Endothelial cell of umbilical vein (primary cell): ENCODE results near the gene CDYL. TPM values are rescaled to one million over a fixed set of nuclear protein-coding genes. Genes with fewer than 3 reads are reported as not detected.

Source experiments
- BruUV-seq: library from RNA; stranded (reverse); fragments of 400-500 nt; replicated peaks from 2 replicates; lab custom pipeline; 2021; lab: Mats Ljungman, UMichigan
- CTCF ChIA-PET: fragments of 300-600, 350-600 bp; sonication (Branson Sonifier 250); formaldehyde crosslinking; loops from one replicate; lab custom pipeline; 2021; ENCODE audit warnings: antibody characterized with exemption, inconsistent platforms; lab: Charles Lee
- POLR2A ChIA-PET: fragments of 300-600, 350-600 bp; sonication (Branson Sonifier 250); formaldehyde crosslinking; loops from one replicate; lab custom pipeline; 2021; ENCODE audit warnings: antibody characterized with exemption, inconsistent platforms; lab: Charles Lee
- DNase-seq: peaks from one replicate; pipeline ENCODE4 v3.0.0-alpha.2; 2011; ENCODE audit warnings: low read depth, low spot score
- FAIRE-seq: peaks from 2 replicates; lab custom pipeline; 2011; peaks lifted over from hg19 to GRCh38; lab: Jason Lieb, UNC
- H2AFZ ChIP-seq: 2 replicates; pipeline ENCODE4 v1.6.0; 2012; ENCODE audit warnings: low read depth, low read length, control low read depth, inconsistent platforms
- H3K27ac ChIP-seq: 2 replicates; pipeline ENCODE4 v1.5.1; 2011; ENCODE audit warnings: low read depth, mild to moderate bottlenecking, control low read depth, low read length, moderate library complexity; ENCODE audit not compliant: insufficient read depth
- H3K27me3 ChIP-seq, 2 experiments: 2 replicates each; pipeline versions ENCODE4 v1.6.0 to v1.6.1; 2011; ENCODE audit warnings: low read length in 2 of 2, mixed read lengths in 1 of 2; ENCODE audit not compliant: control insufficient read depth in 2 of 2, insufficient read depth in 2 of 2
- H3K36me3 ChIP-seq, 2 experiments: 2 replicates in 1 of 2; 3 replicates in 1 of 2; pipeline ENCODE4 v1.5.1; 2011; ENCODE audit warnings: low read length in 2 of 2, mild to moderate bottlenecking in 1 of 2, moderate library complexity in 1 of 2; ENCODE audit not compliant: control insufficient read depth in 2 of 2, insufficient read depth in 2 of 2; ENCODE audit errors: extremely low read depth in 1 of 2
- H3K4me1 ChIP-seq: 3 replicates; pipeline ENCODE4 v1.5.1; 2011; ENCODE audit warnings: mild to moderate bottlenecking, low read length; ENCODE audit not compliant: control insufficient read depth, insufficient read depth; ENCODE audit errors: extremely low read depth
- H3K4me2 ChIP-seq: 2 replicates; pipeline ENCODE4 v1.6.1; 2011; ENCODE audit warnings: low read length, control low read depth, mixed read lengths; ENCODE audit not compliant: insufficient read depth
- H3K4me3 ChIP-seq, 3 experiments: fragments of 200-600 bp in 1 of 3; sonication (generic), shearing (Covaris generic) in 1 of 3; replicated peaks in 1 of 3; 2 replicates each; pipeline ENCODE4 v1.5.1; 2011 to 2016; ENCODE audit warnings: control low read depth in 3 of 3, low read length in 3 of 3, mild to moderate bottlenecking in 2 of 3, inconsistent platforms in 1 of 3, low read depth in 1 of 3, moderate library complexity in 1 of 3; ENCODE audit not compliant: insufficient read depth in 1 of 3
- H3K79me2 ChIP-seq: 2 replicates; pipeline ENCODE4 v1.6.0; 2012; ENCODE audit warnings: low read length, inconsistent platforms; ENCODE audit not compliant: control insufficient read depth, insufficient read depth
- H3K9ac ChIP-seq: replicated peaks from 2 replicates; pipeline ENCODE3; 2011; ENCODE audit warnings: low read length, control low read depth; ENCODE audit not compliant: insufficient read depth; ENCODE audit errors: extremely low read depth
- H3K9me1 ChIP-seq: replicated peaks from 3 replicates; pipeline ENCODE4 v1.6.0; 2011; ENCODE audit warnings: mild to moderate bottlenecking, low read length; ENCODE audit not compliant: control insufficient read depth, insufficient read depth; ENCODE audit errors: extremely low read depth
- H3K9me3 ChIP-seq: replicated peaks from 2 replicates; pipeline ENCODE4 v1.5.1; 2012; ENCODE audit warnings: low read length, inconsistent platforms; ENCODE audit not compliant: control insufficient read depth, insufficient read depth
- H4K20me1 ChIP-seq: replicated peaks from 2 replicates; pipeline ENCODE3; 2011; ENCODE audit warnings: mild to moderate bottlenecking, low read length; ENCODE audit not compliant: control insufficient read depth, insufficient read depth; ENCODE audit errors: extremely low read depth
- CTCF ChIP-seq, 2 donors: IDR thresholded peaks; 1 replicate in 1 of 2; 2 replicates in 1 of 2; pipeline ENCODE4 v1.5.1; 2011; ENCODE audit warnings: low read length in 2 of 2, mild to moderate bottlenecking in 2 of 2, moderate library complexity in 2 of 2, control low read depth in 1 of 2, inconsistent platforms in 1 of 2, low read depth in 1 of 2; ENCODE audit not compliant: insufficient read depth in 1 of 2; ENCODE audit errors: extremely low read depth in 1 of 2
- EZH2 ChIP-seq: IDR thresholded peaks from 2 replicates; pipeline ENCODE4 v1.6.1; 2012; ENCODE audit warnings: borderline replicate concordance, low read depth, mild to moderate bottlenecking, moderate library complexity, low read length, inconsistent platforms; ENCODE audit not compliant: severe bottlenecking
- FOS ChIP-seq: IDR thresholded peaks from 2 replicates; pipeline ENCODE4 v1.6.1; 2011; ENCODE audit warnings: mild to moderate bottlenecking, low read length, moderate library complexity, borderline replicate concordance; ENCODE audit not compliant: insufficient read depth
- GATA2 ChIP-seq: IDR thresholded peaks from 2 replicates; pipeline ENCODE4 v1.7.0; 2011; ENCODE audit warnings: low read depth, mild to moderate bottlenecking, moderate library complexity, mixed read lengths, low read length; ENCODE audit not compliant: insufficient read length, insufficient read depth
- JUN ChIP-seq: IDR thresholded peaks from 2 replicates; pipeline ENCODE4 v1.6.1; 2011; ENCODE audit warnings: borderline replicate concordance, low read depth; ENCODE audit not compliant: insufficient read length, insufficient read depth
- MAX ChIP-seq: IDR thresholded peaks from 2 replicates; pipeline ENCODE4 v1.6.1; 2011; ENCODE audit not compliant: insufficient read depth, insufficient read length
- MYC ChIP-seq: IDR thresholded peaks from one replicate; pipeline ENCODE4 v1.6.1; 2011; ENCODE audit warnings: mild to moderate bottlenecking, low read depth, low read length
- POLR2A ChIP-seq: IDR thresholded peaks from 2 replicates; pipeline ENCODE4 v1.6.1; 2012; ENCODE audit warnings: low read depth, mild to moderate bottlenecking, control low read depth, low read length
- POLR2AphosphoS5 ChIP-seq: IDR thresholded peaks from 2 replicates; pipeline ENCODE4 v1.6.1; 2012; ENCODE audit warnings: low read depth, mild to moderate bottlenecking, control low read depth, low read length, moderate library complexity; ENCODE audit not compliant: insufficient read depth
- dilution Hi-C: fragments of 300-500 bp; cut with MboI; formaldehyde crosslinking; loops from one replicate; pipeline ENCODE4 v1.15.0; 2019; ENCODE audit warnings: low sequenced_read_pairs; ENCODE audit not compliant: extremely low pct_ligation_motif_present
- intact Hi-C: fragments of 100-400 bp; cut with micrococcal nuclease; formaldehyde crosslinking; loops from one replicate; pipeline ENCODE4 v1.10.0; 2022
- polyA plus RNA-seq, 4 experiments: library from polyadenylated mRNA; depleted of rRNA in 3 of 4; stranded (reverse) in 3 of 4; unstranded in 1 of 4; fragments of >200 nt; gene quantifications; 2 replicates each; pipeline versions ENCODE4 v1.2.1 to v1.2.3, GENCODE V29; 2011 to 2012; ENCODE audit warnings: missing spikeins in 1 of 4
- total RNA-seq: library from RNA; stranded (reverse); gene quantifications from 2 replicates; pipeline ENCODE4 v1.2.3, GENCODE V29; 2021

CDYL gene
- total and polyA plus RNA-seq, 2 donors (not counting 3 experiments of a cell fraction or from before 2014, with no cell fraction given) = 10.2 to 35.6 TPM

- H4K20me1 ChIP-seq = no peaks in the 10 kb centered on the region
- no TSS peak for BruUV-seq
- no peak overlapping the region for H2AFZ ChIP-seq
- H3K79me2 ChIP-seq = no peaks in the 10 kb centered on the region
- no peaks in the 10 kb centered on the region for H3K36me3 ChIP-seq
- ChIA-PET POLR2A (no interaction called here), CTCF (interaction anchor here (1.1 kb wide), 1 partner anchor 66 kb away, joined by 3 read pairs; no protein-coding TSS in a partner anchor)
- H3K27ac ChIP-seq = no peak overlapping the region
- no peak overlapping the region for H3K9ac ChIP-seq
- no peak for FAIRE-seq
- H3K9me3 ChIP-seq = no peaks in the 10 kb centered on the region
- peaks cover 11 to 12% of the 10 kb centered on the region in 2 experiments for H3K27me3 ChIP-seq
- no peaks in the 10 kb centered on the region for H3K9me1 ChIP-seq
- H3K4me3 ChIP-seq = no peak overlapping the region
- intact Hi-C loops = no loop called here
- no peak for TF ChIP-seq EZH2
- no peak for TF ChIP-seq POLR2AphosphoS5
- no peak for TF ChIP-seq GATA2
- no peak for TF ChIP-seq CTCF (IDR thresholded peaks at IDR 0.05; ENCODE audit: extremely low read depth in 1 of 2, insufficient read depth in 1 of 2, low read depth in 1 of 2, low read length in 2 of 2)
- no peak for TF ChIP-seq POLR2A
- TF ChIP-seq JUN = no peak
- no peak for TF ChIP-seq MAX
- no peak for TF ChIP-seq FOS
- TF ChIP-seq MYC = no peak
- dilution Hi-C loops = no loop called here
- DNase-seq = no peak
- no peaks in the 10 kb centered on the region for H3K4me1 ChIP-seq
- H3K4me2 ChIP-seq = no peak overlapping the region
Measured at GRCh38 chr6:4727671-4728435, 48.4 kb upstream of the CDYL start.
